SK-N-MC (cell line): ENCODE measurements around the gene SAP25.

ENCODE experiments used
- DNase-seq: peaks from one replicate; pipeline ENCODE4 v3.0.0-alpha.2; 2011; ENCODE audit warnings: low read depth, low spot score
- H3K27ac ChIP-seq: fragments of 200-600 bp; sonication (generic); 2 replicates; pipeline ENCODE4 v1.5.1; 2016; ENCODE audit warnings: mixed run types
- H3K36me3 ChIP-seq: fragments of 200-600 bp; sonication (generic); 2 replicates; pipeline ENCODE4 v1.6.1; 2017; ENCODE audit warnings: antibody characterized with exemption, low read length, mixed read lengths; ENCODE audit not compliant: insufficient read depth
- H3K4me3 ChIP-seq: fragments of 200-600 bp; sonication (generic); 2 replicates; pipeline ENCODE4 v1.5.1; 2016
- H3K9ac ChIP-seq: fragments of 200-600 bp; sonication (generic); 2 replicates; pipeline ENCODE4 v1.8.0; 2017; ENCODE audit warnings: mixed run types, mixed read lengths; ENCODE audit not compliant: insufficient read length
- H3K9me3 ChIP-seq: fragments of 200-600 bp; sonication (generic); 2 replicates; pipeline ENCODE4 v1.6.1; 2017; ENCODE audit warnings: low read depth, mild to moderate bottlenecking, antibody characterized with exemption, low read length, moderate library complexity, mixed read lengths
- EZH2 ChIP-seq: fragments of 200-600 bp; sonication (generic); IDR thresholded peaks from one replicate; pipeline ENCODE4 v1.6.1; 2017; ENCODE audit warnings: antibody characterized with exemption
- FOXP2 ChIP-seq: optimal IDR thresholded peaks from 2 replicates; pipeline ENCODE3; 2011; ENCODE audit warnings: mild to moderate bottlenecking, moderate library complexity; ENCODE audit not compliant: insufficient read depth; ENCODE audit errors: extremely low read length, control extremely low read depth
- POLR2AphosphoS5 ChIP-seq: IDR thresholded peaks from 2 replicates; pipeline ENCODE4 v1.6.1; 2012; ENCODE audit warnings: mild to moderate bottlenecking, low read depth, low read length, borderline replicate concordance

The SAP25 gene

DNA sequence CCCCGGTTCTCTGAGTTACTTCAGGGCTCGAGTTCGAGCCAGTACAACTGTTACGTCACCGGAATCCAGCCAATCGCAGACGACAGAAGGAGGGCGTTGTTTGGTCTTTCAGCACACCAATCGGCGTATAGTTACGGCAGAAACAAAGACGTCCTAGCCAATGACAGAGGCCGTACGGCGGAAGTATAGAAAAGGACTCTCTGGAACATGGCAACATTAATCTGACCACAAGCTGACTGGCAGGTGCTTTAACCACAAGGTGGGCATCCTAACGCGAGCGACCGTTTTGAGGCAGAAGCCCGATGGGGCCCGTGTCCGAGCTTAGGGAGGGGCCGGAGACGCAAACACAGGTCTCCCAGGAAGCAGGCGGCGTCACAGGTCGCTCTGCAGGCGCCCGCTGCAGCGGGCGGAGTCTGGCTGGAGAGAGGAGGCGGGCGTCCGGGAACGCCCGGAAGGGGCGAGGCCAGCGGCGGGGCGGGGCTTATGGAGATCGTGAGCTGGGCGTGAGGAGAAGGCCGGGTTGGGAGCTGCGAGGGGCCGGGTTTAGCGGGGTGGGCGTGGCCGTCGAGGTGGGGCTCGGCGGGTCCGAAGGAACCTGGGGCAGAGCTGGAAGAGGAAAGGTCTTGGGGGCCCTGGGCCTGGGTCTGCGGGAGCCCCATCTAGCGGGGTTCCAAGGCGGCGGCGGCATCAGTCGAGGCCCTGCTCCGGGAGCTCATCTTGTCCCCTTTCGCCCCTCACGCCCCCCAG is 38.5 kb upstream of the SAP25 start, which contains the start of gene MOSPD3:
Gene MOSPD3 (plus strand): TSS at position 558 of the 747 bp plus-strand sequence. CDS start 252 bp downstream, outside the sequence.
- H3K9me3 ChIP-seq = no peaks in the 10 kb centered on the region
- no peak; the same call in 1 of the 2 replicates for TF ChIP-seq POLR2AphosphoS5
- TF ChIP-seq FOXP2 = no peak
- no peak for TF ChIP-seq EZH2
- H3K9ac ChIP-seq = peak within 1 kb of the TSS; percentile 86
- H3K27ac ChIP-seq = peak within 1 kb of the TSS; percentile 94
- H3K4me3 ChIP-seq = peak within 1 kb of the TSS; percentile 94
- peak; percentile 99 for DNase-seq
- H3K36me3 ChIP-seq = no peaks in the 10 kb centered on the region

DNA sequence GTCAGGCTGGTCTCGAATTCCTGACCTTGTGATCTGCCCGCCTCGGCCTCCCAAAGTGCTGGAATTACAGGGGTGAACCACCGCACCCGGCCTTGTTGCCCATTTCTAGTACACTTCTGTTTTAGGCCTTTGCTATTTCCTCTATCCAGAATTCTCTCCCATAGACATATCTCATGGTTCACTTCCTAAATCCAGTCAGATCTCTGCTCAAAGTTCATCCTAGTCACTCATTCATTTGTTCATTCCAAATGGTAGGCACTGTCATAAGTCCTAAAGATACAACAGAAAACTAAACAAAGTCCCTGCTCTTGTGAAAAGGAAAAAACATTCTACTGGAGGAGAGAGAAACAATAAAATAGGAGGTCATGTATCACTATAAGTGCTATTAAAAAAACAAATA is 36.3 kb upstream of the SAP25 start:
- H3K4me3 ChIP-seq = no peak overlapping the region
- no peak for DNase-seq
- peak overlapping the region; percentile 48; the same call in 1 of the 2 replicates for H3K27ac ChIP-seq
- H3K9ac ChIP-seq = no peak overlapping the region
- no peak for TF ChIP-seq POLR2AphosphoS5
- no peak for TF ChIP-seq EZH2
- no peak for TF ChIP-seq FOXP2
- no peaks in the 10 kb centered on the region for H3K9me3 ChIP-seq
- no peaks in the 10 kb centered on the region for H3K36me3 ChIP-seq

DNA sequence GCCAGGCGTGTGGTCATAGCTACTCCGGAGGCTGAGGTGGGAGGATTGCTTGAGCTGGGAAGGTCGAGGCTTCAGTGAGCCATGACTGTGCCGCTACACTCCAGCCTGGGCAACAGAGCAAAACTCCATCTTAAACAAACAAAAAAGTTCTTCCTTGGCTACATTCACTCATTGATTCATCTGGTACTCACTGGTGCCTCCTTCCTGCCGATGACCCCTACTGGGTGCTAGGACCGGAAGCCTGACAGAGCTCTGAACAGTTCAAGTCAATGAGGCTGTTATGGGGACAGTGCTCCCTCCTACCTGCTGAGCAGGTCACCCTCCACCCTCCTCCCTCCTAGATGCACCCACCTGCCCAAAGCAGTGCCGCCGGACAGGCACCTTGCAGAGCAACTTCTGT is 33.4 kb upstream of the SAP25 start:
- no peaks in the 10 kb centered on the region for H3K9me3 ChIP-seq
- H3K27ac ChIP-seq = no peak overlapping the region
- DNase-seq = no peak
- H3K9ac ChIP-seq = no peak overlapping the region
- no peak overlapping the region for H3K4me3 ChIP-seq
- H3K36me3 ChIP-seq = no peaks in the 10 kb centered on the region
- TF ChIP-seq EZH2 (no peak), FOXP2 (no peak)

DNA sequence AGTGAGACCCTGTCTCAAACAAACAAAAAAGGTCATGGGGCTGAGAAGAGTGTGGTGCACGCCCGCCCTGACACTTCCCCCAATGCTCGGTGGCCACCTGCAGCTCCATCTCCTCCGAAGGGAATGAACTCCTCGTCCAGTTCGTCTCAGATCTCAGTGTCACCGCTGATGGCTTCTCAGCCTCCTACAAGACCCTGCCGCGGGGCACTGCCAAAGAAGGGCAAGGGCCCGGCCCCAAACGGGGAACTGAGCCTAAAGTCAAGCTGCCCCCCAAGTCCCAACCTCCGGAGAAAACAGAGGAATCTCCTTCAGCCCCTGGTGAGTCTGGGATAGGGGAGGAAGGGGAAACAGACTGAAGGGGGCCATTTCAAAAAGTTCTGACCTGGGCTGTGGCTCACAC is 32.6 kb upstream of the SAP25 start:
- Histone ChIP-seq H3K27ac (no peak overlapping the region), H3K9me3 (no peaks in the 10 kb centered on the region), H3K4me3 (no peak overlapping the region), H3K36me3 (no peaks in the 10 kb centered on the region), H3K9ac (no peak overlapping the region)
- DNase-seq = no peak
- no peak for TF ChIP-seq EZH2
- no peak for TF ChIP-seq FOXP2
- no peak for TF ChIP-seq POLR2AphosphoS5

DNA sequence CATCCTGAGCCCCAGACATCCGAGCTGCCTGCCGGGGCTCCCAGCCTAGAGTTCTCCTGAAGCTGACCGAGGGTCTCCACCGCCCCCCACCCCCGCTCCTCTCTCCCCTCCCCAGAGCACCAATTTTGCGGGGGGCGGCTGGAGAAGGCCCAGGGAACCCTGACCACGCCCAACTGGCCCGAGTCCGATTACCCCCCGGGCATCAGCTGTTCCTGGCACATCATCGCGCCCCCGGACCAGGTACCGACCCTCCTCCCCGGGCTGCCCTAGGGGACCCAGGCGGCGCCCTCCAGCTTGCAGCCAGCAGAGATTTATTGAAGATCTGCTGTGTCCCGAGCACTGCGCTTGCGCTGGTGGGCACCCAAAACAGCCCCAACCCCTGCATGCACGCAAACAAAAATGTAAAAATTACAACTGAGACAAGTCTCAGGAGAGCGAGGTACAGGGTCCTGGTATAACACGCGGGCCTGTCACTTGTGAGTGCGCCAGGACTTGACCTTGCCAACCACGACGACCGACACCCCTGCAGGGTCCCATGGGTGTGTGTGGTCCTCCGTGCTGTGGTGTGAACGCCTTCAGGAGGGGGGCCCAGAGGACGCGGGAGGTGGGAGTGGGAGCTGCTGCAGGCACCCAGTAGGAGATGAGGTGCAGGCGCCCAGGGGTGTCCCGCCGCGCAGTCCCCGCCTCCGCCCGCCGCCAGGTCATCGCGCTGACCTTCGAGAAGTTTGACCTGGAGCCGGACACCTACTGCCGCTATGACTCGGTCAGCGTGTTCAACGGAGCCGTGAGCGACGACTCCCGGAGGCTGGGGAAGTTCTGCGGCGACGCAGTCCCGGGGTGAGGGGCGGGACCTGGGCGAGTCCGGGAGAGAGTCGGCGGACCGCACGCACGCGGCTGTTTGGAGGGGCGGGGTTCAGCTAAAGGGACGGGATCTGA is 31.5 kb upstream of the SAP25 start:
- H3K9me3 ChIP-seq = no peaks in the 10 kb centered on the region
- H3K9ac ChIP-seq = no peak overlapping the region
- H3K27ac ChIP-seq = no peak overlapping the region
- no peak for DNase-seq
- H3K36me3 ChIP-seq = no peaks in the 10 kb centered on the region
- TF ChIP-seq EZH2 (no peak), FOXP2 (no peak), POLR2AphosphoS5 (no peak)
- H3K4me3 ChIP-seq = no peak overlapping the region

DNA sequence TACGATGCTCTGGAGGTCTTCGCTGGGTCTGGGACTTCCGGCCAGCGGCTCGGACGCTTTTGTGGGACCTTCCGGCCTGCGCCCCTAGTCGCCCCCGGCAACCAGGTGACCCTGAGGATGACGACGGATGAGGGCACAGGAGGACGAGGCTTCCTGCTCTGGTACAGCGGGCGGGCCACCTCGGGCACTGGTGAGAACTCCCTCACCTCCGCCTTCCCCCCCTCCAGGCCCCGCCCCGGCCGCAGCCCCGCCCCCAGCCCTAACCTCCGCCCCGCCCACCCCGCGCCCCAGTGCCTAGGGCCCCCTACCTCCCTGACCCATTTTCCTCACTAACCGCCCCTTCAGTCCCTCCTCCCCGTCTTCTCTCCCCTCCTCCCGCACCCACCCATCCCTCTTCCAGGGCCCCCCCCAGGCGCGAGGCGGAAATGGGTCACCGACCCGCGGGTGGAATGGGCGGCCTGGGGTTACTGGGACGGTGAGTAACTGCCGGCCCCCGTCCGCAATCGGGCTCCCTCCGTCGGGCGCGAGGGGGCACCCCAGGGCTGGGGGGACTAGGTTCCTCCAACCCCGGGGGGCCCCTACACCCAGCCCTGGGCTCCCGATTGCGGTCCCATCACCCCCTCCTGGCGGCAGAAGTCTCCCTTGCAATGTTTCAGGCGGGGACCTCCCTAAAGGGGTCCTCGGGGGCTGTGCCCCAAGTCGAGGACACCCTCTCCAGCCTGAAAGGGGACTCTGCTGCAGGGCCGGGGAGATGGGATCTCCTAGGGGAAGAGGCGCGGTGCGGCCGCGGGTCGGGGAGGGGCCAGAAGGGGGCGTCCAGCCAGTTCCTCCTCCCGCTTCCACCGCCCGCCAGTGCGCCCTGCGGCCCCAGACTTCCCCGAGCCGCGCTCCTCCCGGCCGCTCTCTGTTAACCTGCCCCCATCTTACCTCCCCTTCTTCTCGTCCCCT is 30.6 kb upstream of the SAP25 start:
- no peak for DNase-seq
- no peak for TF ChIP-seq EZH2
- TF ChIP-seq FOXP2 = no peak
- TF ChIP-seq POLR2AphosphoS5 = peak; percentile 66; the same call in 1 of the 2 replicates
- no peaks in the 10 kb centered on the region for H3K9me3 ChIP-seq
- peak overlapping the region; percentile 53 for H3K9ac ChIP-seq
- H3K36me3 ChIP-seq = no peaks in the 10 kb centered on the region
- peak overlapping the region; percentile 83 for H3K4me3 ChIP-seq
- peak overlapping the region; percentile 92 for H3K27ac ChIP-seq

DNA sequence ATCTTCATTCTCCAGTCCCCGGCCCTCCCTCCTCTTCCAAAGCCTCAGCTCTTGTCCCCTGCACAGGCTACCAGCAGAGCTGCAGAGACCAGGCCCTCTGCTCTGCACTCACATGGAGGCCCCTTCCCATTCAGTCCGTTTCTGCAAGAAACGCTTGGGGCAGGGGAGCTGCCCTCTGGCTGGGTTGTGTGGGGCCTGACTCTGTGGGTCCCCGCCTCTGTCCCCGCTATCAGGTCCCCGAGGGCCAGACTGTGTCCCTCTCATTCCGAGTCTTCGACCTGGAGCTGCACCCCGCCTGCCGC is 30.0 kb upstream of the SAP25 start:
- H3K36me3 ChIP-seq = no peaks in the 10 kb centered on the region
- H3K9me3 ChIP-seq = no peaks in the 10 kb centered on the region
- DNase-seq = no peak
- H3K4me3 ChIP-seq = peak overlapping the region; percentile 83
- H3K27ac ChIP-seq = peak overlapping the region; percentile 92
- TF ChIP-seq EZH2 (no peak), POLR2AphosphoS5 (no peak), FOXP2 (no peak)
- peak overlapping the region; percentile 53 for H3K9ac ChIP-seq

DNA sequence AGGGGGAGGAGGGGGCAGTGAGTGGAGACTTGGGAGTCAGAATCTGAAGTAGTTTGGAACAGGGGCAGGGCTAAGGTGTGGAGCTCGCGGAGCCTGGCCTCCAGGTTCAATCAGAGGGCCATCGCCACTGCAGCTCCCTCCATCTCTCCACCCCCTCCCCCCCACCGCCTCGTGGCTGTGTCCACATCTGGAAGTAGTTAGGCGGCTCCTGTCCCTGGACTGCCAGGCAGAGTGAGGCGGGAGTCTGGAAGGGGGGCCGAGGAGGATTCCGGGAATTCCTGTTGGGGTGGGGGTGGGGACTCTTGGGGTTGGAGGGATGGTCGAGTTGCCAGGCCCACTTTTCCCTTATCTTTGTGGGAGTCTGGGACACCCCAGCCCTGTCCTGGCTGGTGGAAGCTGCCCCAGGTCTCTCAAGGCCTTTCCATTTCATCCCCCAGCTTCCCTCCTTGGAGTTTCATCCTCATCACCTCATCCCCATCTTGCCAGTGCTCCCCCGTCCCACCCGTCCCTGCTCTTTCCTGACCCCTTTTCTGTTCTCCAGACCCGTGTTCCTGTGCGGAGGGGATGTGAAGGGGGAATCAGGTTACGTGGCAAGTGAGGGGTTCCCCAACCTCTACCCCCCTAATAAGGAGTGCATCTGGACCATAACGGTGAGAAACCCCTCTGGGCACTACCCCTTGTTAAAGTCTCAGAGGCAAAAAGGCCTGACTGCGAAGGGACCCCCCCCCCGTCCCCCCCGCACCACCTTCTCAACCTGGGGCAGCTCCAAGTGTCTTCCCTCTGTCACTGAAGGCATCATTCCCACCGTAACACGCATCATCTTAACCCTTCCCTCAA is 29.4 kb upstream of the SAP25 start:
- DNase-seq = no peak
- Histone ChIP-seq H3K9ac (peak overlapping the region; percentile 77), H3K4me3 (peak overlapping the region; percentile 83), H3K27ac (peak overlapping the region; percentile 92), H3K36me3 (no peaks in the 10 kb centered on the region), H3K9me3 (no peaks in the 10 kb centered on the region)
- TF ChIP-seq EZH2 (no peak), FOXP2 (no peak), POLR2AphosphoS5 (peak; percentile 64; the same call in 1 of the 2 replicates)
